ENCODE measurements around the gene RPS6KL1. TPM values are rescaled to one million over a fixed set of nuclear protein-coding genes. Genes with fewer than 3 reads are reported as not detected.

The RPS6KL1 gene
- total RNA-seq, 1 experiment from 2014 or later, result 17.9 TPM

DNA sequence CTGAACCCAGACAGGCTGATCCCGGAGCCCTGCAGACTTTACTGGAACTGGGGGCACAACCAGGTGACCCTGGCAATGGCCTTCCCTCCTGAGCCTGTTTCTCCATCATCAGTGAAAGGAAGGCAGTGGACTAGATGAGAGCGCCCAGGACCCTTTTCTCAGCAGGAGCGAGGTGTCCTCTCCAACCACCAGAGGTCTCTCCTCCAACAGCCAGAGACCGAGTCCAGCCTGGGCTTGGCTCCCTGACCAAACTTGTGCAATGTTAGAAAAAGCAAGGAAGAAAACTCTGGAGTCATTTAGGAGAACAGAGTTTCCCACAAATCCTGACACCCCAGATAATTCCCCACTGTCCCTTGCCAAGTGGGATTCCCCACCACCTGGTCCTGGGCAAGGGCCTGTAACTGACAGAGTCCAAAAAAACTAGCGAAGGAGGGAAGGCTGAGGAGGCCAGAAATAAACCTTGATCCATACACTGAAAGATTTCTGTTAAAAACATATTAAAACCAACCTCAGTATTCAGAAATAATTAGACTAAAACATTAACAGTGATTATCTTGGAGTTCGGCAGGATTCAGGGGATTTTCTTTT lies 9.0 kb downstream of the RPS6KL1 start:
- no TSS peak for BruUV-seq (replicated peaks)
- Histone ChIP-seq H3K36me3 (ENCODE audit: low read depth, low read length) (no peaks in the 10 kb centered on the region), H3K27ac (ENCODE audit: low read length) (no peak overlapping the region), H3K9ac (ENCODE audit: low read length) (no peak overlapping the region), H3K9me3 (ENCODE audit: low read length) (no peaks in the 10 kb centered on the region), H3K4me3 (ENCODE audit: low read length) (no peak overlapping the region), H3K9me2 (replicated peaks; ENCODE audit: low read length) (no peaks in the 10 kb centered on the region), H3K79me2 (ENCODE audit: low read length) (no peaks in the 10 kb centered on the region), H3K4me2 (ENCODE audit: low read length) (no peak overlapping the region), H3F3A (ENCODE audit: low read length, unreplicated experiment) (no peaks in the 10 kb centered on the region), H2AFZ (ENCODE audit: low read length) (no peak overlapping the region), H3K27me3 (ENCODE audit: low read length) (no peaks in the 10 kb centered on the region), H3K4me1 (ENCODE audit: insufficient read depth, low read length) (no peaks in the 10 kb centered on the region), H4K20me1 (ENCODE audit: low read length) (no peaks in the 10 kb centered on the region)
- intact Hi-C loops (cut with micrococcal nuclease), result loop anchor here (1.0 kb wide), 3 partner anchors 170 to 389 kb away; no protein-coding TSS in a partner anchor
- no peak for TF ChIP-seq EZH2phosphoT487 (IDR thresholded peaks at IDR 0.05; ENCODE audit: borderline replicate concordance, low read length)
- TF ChIP-seq, protein P1, sequence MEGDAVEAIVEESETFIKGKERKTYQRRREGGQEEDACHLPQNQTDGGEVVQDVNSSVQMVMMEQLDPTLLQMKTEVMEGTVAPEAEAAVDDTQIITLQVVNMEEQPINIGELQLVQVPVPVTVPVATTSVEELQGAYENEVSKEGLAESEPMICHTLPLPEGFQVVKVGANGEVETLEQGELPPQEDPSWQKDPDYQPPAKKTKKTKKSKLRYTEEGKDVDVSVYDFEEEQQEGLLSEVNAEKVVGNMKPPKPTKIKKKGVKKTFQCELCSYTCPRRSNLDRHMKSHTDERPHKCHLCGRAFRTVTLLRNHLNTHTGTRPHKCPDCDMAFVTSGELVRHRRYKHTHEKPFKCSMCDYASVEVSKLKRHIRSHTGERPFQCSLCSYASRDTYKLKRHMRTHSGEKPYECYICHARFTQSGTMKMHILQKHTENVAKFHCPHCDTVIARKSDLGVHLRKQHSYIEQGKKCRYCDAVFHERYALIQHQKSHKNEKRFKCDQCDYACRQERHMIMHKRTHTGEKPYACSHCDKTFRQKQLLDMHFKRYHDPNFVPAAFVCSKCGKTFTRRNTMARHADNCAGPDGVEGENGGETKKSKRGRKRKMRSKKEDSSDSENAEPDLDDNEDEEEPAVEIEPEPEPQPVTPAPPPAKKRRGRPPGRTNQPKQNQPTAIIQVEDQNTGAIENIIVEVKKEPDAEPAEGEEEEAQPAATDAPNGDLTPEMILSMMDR (conservative IDR thresholded peaks at IDR 0.05; ENCODE audit: low read depth, low read length), result peak; percentile 91
- DNase-seq (peak; percentile 74), ATAC-seq (peak; percentile 97)
- POLR2A ChIA-PET (ENCODE audit: unreplicated experiment), result no interaction called here
- CTCF ChIA-PET, result no interaction called here

DNA sequence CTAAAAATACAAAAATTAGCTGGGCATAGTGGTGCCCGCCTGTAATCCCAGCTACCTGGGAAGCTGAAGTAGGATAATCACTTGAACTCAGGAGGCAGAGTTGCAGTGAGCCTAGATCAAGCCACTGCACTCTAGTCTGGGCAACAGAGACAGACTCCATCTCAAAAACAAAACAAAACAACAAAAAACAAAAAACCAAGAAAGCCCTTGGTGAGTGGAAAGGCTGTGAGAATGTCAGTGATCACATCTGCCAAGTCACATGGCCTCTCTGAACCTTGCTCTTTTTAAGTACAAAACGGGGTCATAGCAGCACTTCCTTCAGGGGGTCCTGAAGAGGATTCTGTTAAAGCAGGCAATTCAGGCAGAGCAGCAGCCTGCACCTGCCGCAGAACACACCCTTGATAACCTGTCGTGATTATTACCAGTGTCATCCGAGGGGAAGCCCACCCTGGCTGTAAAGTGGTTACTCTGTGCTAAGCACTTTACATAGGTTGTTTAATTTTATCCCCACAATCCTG lies 9.6 kb downstream of the RPS6KL1 start:
- CTCF ChIA-PET, result no interaction called here
- H3K4me1 ChIP-seq (ENCODE audit: insufficient read depth, low read length), result no peaks in the 10 kb centered on the region
- H4K20me1 ChIP-seq (ENCODE audit: low read length), result no peaks in the 10 kb centered on the region
- H3K27ac ChIP-seq (ENCODE audit: low read length), result no peak overlapping the region
- H3K9me3 ChIP-seq (ENCODE audit: low read length), result no peaks in the 10 kb centered on the region
- no peak for ATAC-seq
- no peak overlapping the region for H3K9ac ChIP-seq (ENCODE audit: low read length)
- no peaks in the 10 kb centered on the region for H3K9me2 ChIP-seq (replicated peaks; ENCODE audit: low read length)
- no peak for TF ChIP-seq EZH2 (IDR thresholded peaks at IDR 0.05; ENCODE audit: low read length, unreplicated experiment)
- TF ChIP-seq, protein P1 (conservative IDR thresholded peaks at IDR 0.05; ENCODE audit: low read depth, low read length), result no peak
- no peak for TF ChIP-seq EZH2phosphoT487 (IDR thresholded peaks at IDR 0.05; ENCODE audit: borderline replicate concordance, low read length)
- no peak overlapping the region for H3K4me3 ChIP-seq (ENCODE audit: low read length)
- H3K36me3 ChIP-seq (ENCODE audit: low read depth, low read length), result no peaks in the 10 kb centered on the region
- POLR2A ChIA-PET (ENCODE audit: unreplicated experiment), result no interaction called here
- no peaks in the 10 kb centered on the region for H3K79me2 ChIP-seq (ENCODE audit: low read length)
- no peak overlapping the region for H2AFZ ChIP-seq (ENCODE audit: low read length)
- no TSS peak for BruUV-seq (replicated peaks)
- H3K4me2 ChIP-seq (ENCODE audit: low read length), result no peak overlapping the region
- H3K27me3 ChIP-seq (ENCODE audit: low read length), result no peaks in the 10 kb centered on the region
- intact Hi-C loops (cut with micrococcal nuclease), result no loop called here
- no peaks in the 10 kb centered on the region for H3F3A ChIP-seq (ENCODE audit: low read length, unreplicated experiment)
- DNase-seq, result no peak

DNA sequence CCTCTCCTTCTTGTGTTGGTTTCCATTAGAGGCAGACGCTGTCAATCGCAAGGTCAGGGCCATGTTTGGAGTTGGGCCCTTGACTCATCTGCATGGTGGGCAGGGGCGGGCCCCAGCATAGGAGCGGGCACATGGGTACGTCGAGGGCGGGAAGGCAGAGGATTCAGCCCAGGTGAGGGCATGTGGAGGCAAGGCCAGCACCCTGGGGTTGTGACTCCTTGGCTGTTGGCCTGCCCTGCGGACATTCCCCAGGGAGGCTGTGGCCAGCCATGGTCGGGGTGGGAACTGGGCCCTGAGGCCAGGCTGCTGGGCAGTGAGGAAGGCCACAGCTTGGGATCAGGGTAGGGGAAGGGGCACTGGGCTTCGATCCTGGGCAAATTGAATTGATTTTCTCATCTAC lies 10.3 kb downstream of the RPS6KL1 start:
- no peaks in the 10 kb centered on the region for H3F3A ChIP-seq (ENCODE audit: low read length, unreplicated experiment)
- DNase-seq (no peak), ATAC-seq (no peak)
- no TSS peak for BruUV-seq (replicated peaks)
- H3K4me2 ChIP-seq (ENCODE audit: low read length), result no peak overlapping the region
- H3K9ac ChIP-seq (ENCODE audit: low read length), result no peak overlapping the region
- no peak overlapping the region for H3K4me3 ChIP-seq (ENCODE audit: low read length)
- intact Hi-C loops (cut with micrococcal nuclease), result no loop called here
- ChIA-PET CTCF (no interaction called here), POLR2A (ENCODE audit: unreplicated experiment) (no interaction called here)
- H2AFZ ChIP-seq (ENCODE audit: low read length), result no peak overlapping the region
- no peak overlapping the region for H3K27ac ChIP-seq (ENCODE audit: low read length)
- H3K9me2 ChIP-seq (replicated peaks; ENCODE audit: low read length), result no peaks in the 10 kb centered on the region
- TF ChIP-seq EZH2 (IDR thresholded peaks at IDR 0.05; ENCODE audit: low read length, unreplicated experiment), result no peak
- TF ChIP-seq, protein P1 (conservative IDR thresholded peaks at IDR 0.05; ENCODE audit: low read depth, low read length), result no peak
- TF ChIP-seq EZH2phosphoT487 (IDR thresholded peaks at IDR 0.05; ENCODE audit: borderline replicate concordance, low read length), result no peak
- no peaks in the 10 kb centered on the region for H3K36me3 ChIP-seq (ENCODE audit: low read depth, low read length)
- H3K9me3 ChIP-seq (ENCODE audit: low read length), result no peaks in the 10 kb centered on the region
- no peaks in the 10 kb centered on the region for H3K4me1 ChIP-seq (ENCODE audit: insufficient read depth, low read length)
- no peaks in the 10 kb centered on the region for H3K27me3 ChIP-seq (ENCODE audit: low read length)
- no peaks in the 10 kb centered on the region for H3K79me2 ChIP-seq (ENCODE audit: low read length)
- H4K20me1 ChIP-seq (ENCODE audit: low read length), result no peaks in the 10 kb centered on the region
